Ammon's horn (tissue), 1 donor: ENCODE measurements around the gene LCN10.
"Not testable (repeated sequence)": the region's sequence is repeated elsewhere in the genome, so short reads cannot be mapped to it uniquely, and the experiment has no call there.

Experiments used
- DNase-seq: peaks from one replicate; pipeline ENCODE4 v3.0.0-alpha.2; 2016; ENCODE audit warnings: low spot score

The LCN10 gene

GRCh38 chr9:136720251-136720897 lies 22.4 kb downstream of the LCN10 start:
- DNase-seq, result no peak

GRCh38 chr9:136719195-136719880 lies 23.4 kb downstream of the LCN10 start:
- no peak for DNase-seq

- DNase-seq, result no peak
Measured at GRCh38 chr9:136718345-136719194, 24.2 kb downstream of the LCN10 start.

GRCh38 chr9:136717399-136717798 lies 25.3 kb downstream of the LCN10 start:
- DNase-seq, result no peak

- DNase-seq, result no peak
Measured at GRCh38 chr9:136714893-136715274, 27.9 kb downstream of the LCN10 start.

- DNase-seq, result no peak
Measured at GRCh38 chr9:136714096-136714892, 28.4 kb downstream of the LCN10 start.

- DNase-seq, result no peak
Measured at GRCh38 chr9:136713550-136713949, 29.2 kb downstream of the LCN10 start.

- no peak for DNase-seq
Measured at GRCh38 chr9:136712690-136713544, 29.8 kb downstream of the LCN10 start.

- no peak for DNase-seq
Measured at GRCh38 chr9:136711751-136712689, 30.7 kb downstream of the LCN10 start, which contains the start of gene DIPK1B. Gene DIPK1B (plus strand): TSS chr9:136712572. CDS start chr9:136712666, 94 bp downstream.

- DNase-seq, result not testable (repeated sequence)
Measured at GRCh38 chr9:136711219-136711648, 31.5 kb downstream of the LCN10 start.

- no peak for DNase-seq
Measured at GRCh38 chr9:136710543-136710942, 32.2 kb downstream of the LCN10 start.

- no peak for DNase-seq
Measured at GRCh38 chr9:136709454-136710109, 33.2 kb downstream of the LCN10 start.

GRCh38 chr9:136707849-136708517 lies 34.8 kb downstream of the LCN10 start:
- DNase-seq, result no peak

GRCh38 chr9:136707011-136707410 lies 35.7 kb downstream of the LCN10 start:
- DNase-seq, result no peak

- no peak for DNase-seq
Measured at GRCh38 chr9:136705564-136705963, 37.2 kb downstream of the LCN10 start.

- DNase-seq, result not testable (repeated sequence)
Measured at GRCh38 chr9:136704741-136705140, 38.0 kb downstream of the LCN10 start.

GRCh38 chr9:136703276-136703860 lies 39.4 kb downstream of the LCN10 start:
- no peak for DNase-seq

- no peak for DNase-seq
Measured at GRCh38 chr9:136701668-136702053, 41.1 kb downstream of the LCN10 start.
